Stimulated activated CD8-positive, alpha-beta memory T cell treated with anti-CD3 and anti-CD28 coated beads, Interleukin-2, amount 100 ng/mL, for 48 hours (primary cell): Measurements from ENCODE around the gene PDE4D.
"Not testable (repeated sequence)": the region's sequence is repeated elsewhere in the genome, so short reads cannot be mapped to it uniquely, and the experiment has no call there.

Experiments
- DNase-seq, 2 donors: peaks; one replicate each; pipeline ENCODE4 v3.0.0-alpha.2; 2020; ENCODE audit warnings: low read depth in 2 of 2

The PDE4D gene

GRCh38 chr5:59007460-59008063 is 886.0 kb downstream of the PDE4D start:
- DNase-seq: no peak

GRCh38 chr5:59005934-59006701 is 887.4 kb downstream of the PDE4D start:
- DNase-seq: no peak

- no peak for DNase-seq
These were observed 889.9 kb downstream of the PDE4D start for GRCh38 chr5:59003641-59004040.

DNA sequence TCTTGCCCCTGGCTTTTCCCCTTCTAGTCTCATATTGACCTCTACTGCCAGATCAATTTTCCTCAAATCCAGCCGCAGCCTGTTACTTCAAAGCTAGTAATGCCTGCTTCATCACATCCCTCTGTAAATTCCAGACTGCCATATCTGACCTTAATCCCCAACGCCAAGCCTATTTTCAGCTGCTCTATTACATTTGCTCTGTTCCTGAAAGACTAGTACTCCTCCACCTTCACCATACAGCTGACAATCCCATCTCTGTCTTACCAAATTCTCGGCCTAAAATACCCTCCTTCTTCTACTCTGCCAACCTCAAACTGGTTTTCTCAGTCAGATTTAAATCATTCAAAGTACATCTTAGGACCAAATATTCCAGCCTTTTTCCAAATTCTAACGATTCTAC is 890.4 kb downstream of the PDE4D start:
- DNase-seq: no peak

DNA sequence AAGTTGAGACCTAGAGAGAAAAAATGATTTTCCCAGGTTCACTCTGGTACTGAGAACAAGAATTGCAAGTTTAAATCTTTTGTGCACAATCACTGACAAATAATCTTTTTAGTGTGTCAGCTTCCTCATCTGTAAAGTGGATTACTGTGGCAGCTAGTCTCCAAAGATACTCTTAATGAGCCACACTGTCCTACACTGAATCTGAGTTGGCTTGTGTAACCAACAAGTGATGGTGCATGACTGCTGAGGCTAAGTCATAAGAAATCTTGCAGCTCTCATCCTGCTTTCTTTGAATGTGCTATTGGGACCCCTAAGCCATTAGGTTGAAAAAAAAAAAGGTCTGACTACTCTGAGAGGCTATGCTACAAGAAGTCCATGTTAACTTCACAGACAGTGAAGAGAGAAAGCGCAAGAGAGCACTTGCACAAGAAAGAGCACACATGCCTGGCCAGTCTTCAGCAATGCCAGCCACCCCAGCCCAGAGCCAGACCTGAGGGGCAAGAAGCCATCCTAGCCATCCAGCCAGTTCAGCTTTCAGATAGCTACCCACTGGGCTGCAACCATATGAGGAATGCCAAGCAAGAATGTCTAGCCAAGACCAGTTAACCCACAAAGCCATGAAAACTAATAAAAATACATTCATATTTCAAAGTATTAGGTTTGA is 891.2 kb downstream of the PDE4D start:
- no peak for DNase-seq

DNA sequence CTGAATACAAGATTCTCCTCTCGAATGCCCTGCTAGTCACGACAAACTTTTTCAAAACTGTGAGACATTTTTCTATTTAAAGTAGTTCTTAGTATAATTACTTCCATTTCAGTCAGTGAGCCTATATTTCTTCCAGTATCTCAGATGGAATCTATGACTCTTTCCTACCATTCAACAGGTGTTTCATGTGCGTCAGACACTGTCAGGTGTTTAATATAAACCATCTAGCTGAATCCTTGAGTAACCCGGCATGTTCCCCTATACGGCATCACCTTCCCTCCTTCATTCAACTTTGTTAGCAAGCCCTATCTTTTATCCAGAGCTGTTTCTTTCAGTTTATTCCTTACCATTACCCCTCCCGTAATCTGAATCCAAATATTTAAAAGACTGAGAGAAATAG is 891.8 kb downstream of the PDE4D start:
- no peak for DNase-seq

DNA sequence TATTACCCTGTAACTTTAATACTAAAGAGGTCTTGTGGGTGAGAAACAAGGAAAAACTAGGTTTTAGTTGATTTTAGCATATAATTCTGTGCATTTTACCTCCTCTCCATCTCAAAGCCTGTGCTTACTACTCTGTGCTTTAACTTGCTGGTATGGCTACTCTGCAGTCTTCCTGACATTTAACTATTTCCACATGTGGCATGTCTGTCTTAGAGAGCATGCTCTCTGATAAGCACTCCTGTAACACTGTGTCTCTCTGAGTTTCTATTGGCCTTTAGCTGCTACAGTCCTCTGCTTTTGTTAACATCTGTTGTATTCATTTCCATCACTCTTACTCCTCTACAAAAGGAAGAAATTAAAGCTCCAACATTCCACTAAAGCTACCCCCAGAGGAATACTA is 892.4 kb downstream of the PDE4D start:
- DNase-seq: no peak

DNA sequence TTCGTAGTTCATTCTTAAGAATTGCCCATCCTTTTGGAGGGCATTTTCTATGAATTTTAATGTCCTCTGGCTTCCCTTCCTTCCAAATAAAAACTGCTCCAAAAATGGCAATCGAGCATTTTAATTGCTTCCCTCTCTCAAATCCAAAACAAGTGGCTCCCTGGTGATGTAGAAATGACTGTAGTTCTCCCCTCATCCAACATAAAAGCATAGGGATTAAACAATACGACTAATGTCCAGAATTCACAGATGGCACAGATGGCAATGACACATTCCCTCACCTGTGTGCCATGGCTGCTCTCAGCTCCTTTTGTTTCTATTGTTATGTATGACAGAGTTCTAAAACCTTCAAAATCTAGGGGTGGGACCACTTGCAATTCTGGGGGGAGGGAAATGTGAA is 893.3 kb downstream of the PDE4D start:
- no peak for DNase-seq

- DNase-seq: no peak
These were observed 893.7 kb downstream of the PDE4D start for GRCh38 chr5:58999804-59000203.

- no peak for DNase-seq
These were observed 895.0 kb downstream of the PDE4D start for GRCh38 chr5:58998544-58998943.

GRCh38 chr5:58995779-58996178 is 897.7 kb downstream of the PDE4D start:
- not testable (repeated sequence) for DNase-seq

GRCh38 chr5:58993461-58993860 is 900.1 kb downstream of the PDE4D start:
- DNase-seq: no peak

- no peak for DNase-seq
These were observed 904.6 kb downstream of the PDE4D start for GRCh38 chr5:58988938-58989337.

DNA sequence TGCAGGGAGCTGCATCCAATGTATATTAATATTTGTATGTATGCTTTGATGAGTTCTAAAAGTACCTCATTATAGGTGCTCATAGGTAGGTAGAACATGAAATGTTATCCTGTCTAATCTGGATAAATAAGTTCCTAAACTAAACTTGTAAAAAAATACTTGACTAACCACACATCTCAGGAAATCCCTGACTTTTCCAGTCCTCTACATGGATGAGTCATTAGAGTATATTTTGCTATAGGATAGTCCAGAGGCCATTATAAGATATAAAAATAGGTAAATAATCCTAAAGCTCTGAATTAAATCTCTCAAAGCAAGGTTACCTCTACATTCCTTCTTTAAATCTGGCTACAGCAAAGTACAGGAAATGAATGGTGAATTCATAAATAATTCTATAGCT is 906.3 kb downstream of the PDE4D start:
- no peak for DNase-seq

- no peak for DNase-seq
These were observed 907.2 kb downstream of the PDE4D start for GRCh38 chr5:58986281-58986680.

- no peak for DNase-seq
These were observed 907.8 kb downstream of the PDE4D start for GRCh38 chr5:58985759-58986158.

- no peak for DNase-seq
These were observed 908.2 kb downstream of the PDE4D start for GRCh38 chr5:58985311-58985710.

DNA sequence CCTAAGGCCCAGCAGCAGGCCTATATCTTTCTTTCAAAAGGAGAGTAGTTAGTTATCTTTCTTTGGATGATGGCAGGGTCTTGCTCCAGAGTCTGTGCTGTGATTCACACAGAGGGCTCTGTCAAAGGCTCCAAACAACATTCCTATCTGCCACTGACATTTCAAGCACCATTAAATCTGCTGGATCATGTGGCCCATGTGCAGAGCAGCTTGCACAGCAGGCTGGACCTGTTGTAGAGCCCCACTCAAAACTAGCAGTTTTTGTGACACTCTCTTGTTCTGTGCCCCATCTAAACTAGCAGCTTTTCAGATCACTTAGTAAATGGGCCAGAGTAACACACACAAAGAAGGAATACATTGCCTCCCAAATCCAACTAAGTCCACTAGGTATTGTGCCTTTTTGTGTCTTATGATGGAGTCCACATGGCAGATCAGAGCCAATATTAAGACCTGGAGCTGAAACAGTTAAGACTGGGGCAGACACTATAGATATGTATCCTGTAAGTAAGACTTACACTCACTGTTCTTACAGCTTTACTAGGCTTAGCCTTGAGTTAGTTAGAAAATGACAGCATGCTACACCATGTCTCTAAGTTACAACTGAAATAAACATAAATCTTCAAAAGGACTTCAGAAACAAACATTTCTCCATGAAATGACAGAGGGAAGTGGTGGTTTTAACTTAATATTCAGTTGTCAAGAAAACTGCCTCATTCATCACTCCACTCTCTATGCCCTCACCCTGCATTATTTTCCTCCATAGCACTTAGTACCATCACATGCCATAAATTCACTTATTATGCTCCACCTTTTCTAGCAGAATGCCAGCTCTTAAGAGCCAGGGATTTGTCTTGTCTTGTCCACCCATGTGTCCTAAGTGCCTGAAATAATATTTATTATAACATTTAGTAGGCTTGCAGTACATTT is 909.7 kb downstream of the PDE4D start:
- no peak for DNase-seq

- DNase-seq: no peak
These were observed 912.6 kb downstream of the PDE4D start for GRCh38 chr5:58980890-58981289.

DNA sequence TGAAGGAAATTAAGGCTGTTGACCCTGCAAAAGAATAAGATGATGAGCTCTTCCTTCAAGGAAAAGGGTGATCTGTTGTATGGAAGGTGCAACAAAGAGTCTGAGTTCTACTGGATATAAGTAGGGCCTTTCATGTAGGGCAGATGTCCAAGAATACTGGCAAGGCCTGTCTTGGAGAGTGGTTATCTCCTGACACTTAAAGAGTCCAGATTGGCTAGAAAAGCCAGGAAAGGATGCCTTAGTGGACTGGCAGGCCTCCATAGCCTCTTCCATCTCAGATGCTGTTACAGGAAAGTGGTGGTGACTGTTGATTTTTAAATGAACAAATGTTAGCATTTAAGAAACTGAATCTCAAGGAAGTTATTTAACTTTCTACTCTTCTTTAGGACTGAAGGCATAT is 914.4 kb downstream of the PDE4D start:
- no peak for DNase-seq

DNA sequence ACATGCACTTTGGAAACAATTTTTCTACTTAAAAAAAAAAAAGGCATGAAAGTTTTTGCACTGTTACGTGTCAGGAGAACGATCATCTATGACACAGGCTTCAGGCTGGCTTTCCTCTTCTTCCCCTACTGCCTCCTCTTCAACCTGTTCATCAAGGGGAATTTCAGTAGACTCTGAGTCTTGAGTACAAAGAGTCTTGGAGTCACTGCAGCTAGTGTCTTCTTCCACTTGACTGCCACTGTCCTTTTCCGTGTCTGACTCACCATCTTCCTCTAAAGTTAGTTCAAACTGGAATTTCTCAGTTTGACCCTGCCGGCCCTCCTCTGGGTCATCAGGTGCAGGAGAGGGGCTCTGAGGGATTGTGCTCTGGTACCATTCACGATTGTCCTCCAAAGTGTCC is 918.9 kb downstream of the PDE4D start:
- no peak for DNase-seq

DNA sequence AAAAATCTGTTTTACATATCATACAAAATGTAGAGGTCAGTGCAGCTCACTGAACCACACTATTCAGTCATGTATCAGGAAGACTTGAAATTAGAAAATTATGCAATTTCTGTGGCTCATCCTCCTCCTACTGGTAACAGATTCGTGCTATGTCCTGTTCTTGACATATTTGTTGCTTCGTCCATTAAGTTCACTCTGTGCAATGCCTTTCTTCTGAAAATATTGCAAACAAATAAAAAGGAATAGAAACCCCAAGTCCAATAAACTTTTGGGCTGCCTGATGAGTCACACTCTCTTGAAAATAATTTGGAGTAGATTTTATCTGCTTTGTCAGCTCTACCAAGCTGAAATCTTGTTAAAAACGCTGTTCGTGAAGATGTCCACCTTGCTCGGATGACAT is 919.4 kb downstream of the PDE4D start:
- DNase-seq: no peak
